DMS53 (cell line): ENCODE measurements around the gene KLF16.

Experiments used
- DNase-seq: peaks from one replicate; lab custom pipeline; 2025; lab: John Stamatoyannopoulos, UW

KLF16 gene

GRCh38 chr19:1855040-1855827, 8.1 kb downstream of the KLF16 start:
- DNase-seq: peak; percentile 60

GRCh38 chr19:1854542-1855039, 8.8 kb downstream of the KLF16 start:
- DNase-seq: no peak

- no peak for DNase-seq
These were observed 9.3 kb downstream of the KLF16 start for GRCh38 chr19:1854039-1854541.

- peak; percentile 85 for DNase-seq
These were observed 9.9 kb downstream of the KLF16 start for GRCh38 chr19:1853295-1854038.

GRCh38 chr19:1852581-1853128, 10.7 kb downstream of the KLF16 start:
- no peak for DNase-seq

- no peak for DNase-seq
These were observed 11.5 kb downstream of the KLF16 start for GRCh38 chr19:1851654-1852580.

- DNase-seq: peak; percentile 42
These were observed 12.3 kb downstream of the KLF16 start for GRCh38 chr19:1850809-1851653.

- no peak for DNase-seq
These were observed 13.4 kb downstream of the KLF16 start for GRCh38 chr19:1849886-1850398.

- no peak for DNase-seq
These were observed 14.3 kb downstream of the KLF16 start for GRCh38 chr19:1849132-1849474.

GRCh38 chr19:1848399-1849131, 14.8 kb downstream of the KLF16 start, which contains the start of gene REXO1:
TSS of gene REXO1 (minus strand) at chr19:1848483. CDS start at chr19:1848358, 125 bp downstream.
- DNase-seq: peak; percentile 93

- peak; percentile 51 for DNase-seq
These were observed 15.5 kb downstream of the KLF16 start for GRCh38 chr19:1847684-1848398.

GRCh38 chr19:1847348-1847683, 16.1 kb downstream of the KLF16 start:
- DNase-seq: no peak

GRCh38 chr19:1846517-1847204, 16.7 kb downstream of the KLF16 start:
- no peak for DNase-seq

- DNase-seq: no peak
These were observed 17.7 kb downstream of the KLF16 start for GRCh38 chr19:1845642-1846041.

GRCh38 chr19:1845125-1845515, 18.3 kb downstream of the KLF16 start:
- no peak for DNase-seq

- DNase-seq: no peak
These were observed 18.8 kb downstream of the KLF16 start for GRCh38 chr19:1844513-1845124.

- DNase-seq: no peak
These were observed 19.6 kb downstream of the KLF16 start for GRCh38 chr19:1843646-1844394.
